Ovary (tissue), 9 donors: ENCODE data around the gene MAP4K4. TPM values are rescaled to one million over a fixed set of nuclear protein-coding genes. Genes with fewer than 3 reads are reported as not detected.

ENCODE experiments used
- DNase-seq, 5 donors: peaks; one replicate each; pipeline ENCODE4 v3.0.0-alpha.2; 2019 to 2020
- H3K27ac ChIP-seq, 2 donors: fragments of 200-600 bp; one replicate each; pipeline versions ENCODE4 v1.5.1 to v1.8.0; 2019 to 2022
- H3K27me3 ChIP-seq: fragments of 200-600 bp; one replicate; pipeline ENCODE4 v1.8.0; 2022
- H3K36me3 ChIP-seq: fragments of 200-600 bp; sonication (generic); one replicate; pipeline ENCODE4 v1.5.1; 2019
- H3K4me1 ChIP-seq: one replicate; pipeline ENCODE4 v1.8.1; 2013; ENCODE audit warnings: mild to moderate bottlenecking, moderate library complexity; ENCODE audit not compliant: insufficient read depth
- H3K4me3 ChIP-seq: fragments of 200-600 bp; sonication (generic); one replicate; pipeline ENCODE4 v1.5.1; 2017
- H3K9me3 ChIP-seq, 2 donors: fragments of 200-600 bp in 1 of 2; sonication (generic) in 1 of 2; one replicate each; pipeline versions ENCODE4 v1.5.1 to v1.8.1; 2013 to 2019; ENCODE audit warnings: mild to moderate bottlenecking in 1 of 2, moderate library complexity in 1 of 2
- EP300 ChIP-seq: sonication (generic); formaldehyde crosslinking; IDR thresholded peaks from one replicate; pipeline ENCODE4 v1.6.1; 2017; ENCODE audit warnings: antibody characterized with exemption
- POLR2A ChIP-seq: fragments of 450-650 bp; IDR thresholded peaks from one replicate; pipeline ENCODE4 v1.6.1; 2017; ENCODE audit warnings: antibody characterized with exemption, mild to moderate bottlenecking, moderate library complexity
- WGBS, 3 donors: extraction: QIAGEN DNeasy Blood & Tissue Kit in 1 of 3; methylation state at CpG; one replicate each; pipeline versions ENCODE4 v1.1.5 to v1.1.7; 2013 to 2017; 5-methylcytosine and 5-hydroxymethylcytosine counted together
- intact Hi-C, 4 donors: fragments of 100-400 bp; cut with DNase I; formaldehyde crosslinking; loops; one replicate each; pipeline versions ENCODE4 v1.11.0 to v1.15.1; 2022 to 2023
- polyA plus RNA-seq, 2 donors: library from polyadenylated mRNA; stranded (reverse); fragments of 200-250 nt in 1 of 2; fragments of 350-450 nt in 1 of 2; fragmentation: Illumina TruSeq in 1 of 2; extraction: RNeasy Lipid Tissue Mini Kit (QIAGEN cat#74804) in 1 of 2; gene quantifications; one replicate each; pipeline ENCODE4 v1.2.3, GENCODE V29; 2013 to 2014
- total RNA-seq, 7 donors: library from RNA; depleted of rRNA in 2 of 7; stranded (reverse); fragments of >200 nt in 2 of 7; fragmentation: NEBNext Ultra II Directional in 3 of 7; extraction: Animal tissue kit (Norgen Biotek cat#: 25700) in 3 of 7; gene quantifications; one replicate each; pipeline versions ENCODE4 v1.1.0 to v1.2.4, GENCODE V29; 2016 to 2023
- TF ChIP-seq, protein P1 (sequence below), 3 donors: fragments of 450-650 bp in 2 of 3; fragments of 200-600 bp in 1 of 3; IDR thresholded peaks; one replicate each; pipeline versions ENCODE4 v1.5.1 to v1.8.0; 2016 to 2022; ENCODE audit warnings: antibody characterized with exemption in 3 of 3, mild to moderate bottlenecking in 1 of 3
- donor health status: DM: no; HTN: no; CAD: no; lungs with moderate emphysema.
- donor health status: DM: no; HTN: no; CAD: no.
- donor health status: Bipolar disorder and iron deficiency.
- donor health status: DM: yes; HTN: yes; CAD: no.
- donor health status: DM: no; HTN: no; CAD: no.
- donor health status: DM: yes; HTN: yes; CAD: no.

MAP4K4 gene
- total and polyA plus RNA-seq, 9 donors: 23.9 to 60.9 (median 49.7) TPM

DNA sequence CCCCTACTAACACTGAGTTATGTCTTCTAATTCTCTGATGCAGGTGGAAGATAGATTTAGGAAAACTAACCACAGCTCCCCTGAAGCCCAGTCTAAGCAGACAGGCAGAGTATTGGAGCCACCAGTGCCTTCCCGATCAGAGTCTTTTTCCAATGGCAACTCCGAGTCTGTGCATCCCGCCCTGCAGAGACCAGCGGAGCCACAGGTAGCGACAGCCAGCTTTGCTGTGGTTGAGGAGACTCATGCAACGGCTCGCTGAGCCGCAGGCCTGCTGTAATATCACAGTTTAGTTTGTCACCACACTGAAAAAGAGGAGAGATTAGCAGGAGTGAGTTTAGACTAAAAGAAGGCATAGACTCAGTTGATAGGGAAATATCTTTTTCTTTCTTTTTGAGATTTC lies 163.3 kb downstream of the MAP4K4 start:
- Histone ChIP-seq H3K27ac (no peak overlapping the region), H3K4me3 (no peak overlapping the region), H3K36me3 (no peaks in the 10 kb centered on the region), H3K4me1 (peaks cover 3% of the 10 kb centered on the region), H3K27me3 (no peaks in the 10 kb centered on the region), H3K9me3 (no peaks in the 10 kb centered on the region)
- intact Hi-C loops: loop anchor here in 1 of 4 donors (10.0 kb wide), 1 partner anchor 144 kb away; no protein-coding TSS in a partner anchor
- TF ChIP-seq, protein P1, sequence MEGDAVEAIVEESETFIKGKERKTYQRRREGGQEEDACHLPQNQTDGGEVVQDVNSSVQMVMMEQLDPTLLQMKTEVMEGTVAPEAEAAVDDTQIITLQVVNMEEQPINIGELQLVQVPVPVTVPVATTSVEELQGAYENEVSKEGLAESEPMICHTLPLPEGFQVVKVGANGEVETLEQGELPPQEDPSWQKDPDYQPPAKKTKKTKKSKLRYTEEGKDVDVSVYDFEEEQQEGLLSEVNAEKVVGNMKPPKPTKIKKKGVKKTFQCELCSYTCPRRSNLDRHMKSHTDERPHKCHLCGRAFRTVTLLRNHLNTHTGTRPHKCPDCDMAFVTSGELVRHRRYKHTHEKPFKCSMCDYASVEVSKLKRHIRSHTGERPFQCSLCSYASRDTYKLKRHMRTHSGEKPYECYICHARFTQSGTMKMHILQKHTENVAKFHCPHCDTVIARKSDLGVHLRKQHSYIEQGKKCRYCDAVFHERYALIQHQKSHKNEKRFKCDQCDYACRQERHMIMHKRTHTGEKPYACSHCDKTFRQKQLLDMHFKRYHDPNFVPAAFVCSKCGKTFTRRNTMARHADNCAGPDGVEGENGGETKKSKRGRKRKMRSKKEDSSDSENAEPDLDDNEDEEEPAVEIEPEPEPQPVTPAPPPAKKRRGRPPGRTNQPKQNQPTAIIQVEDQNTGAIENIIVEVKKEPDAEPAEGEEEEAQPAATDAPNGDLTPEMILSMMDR (IDR thresholded peaks at IDR 0.05): no peak
- no peak for TF ChIP-seq POLR2A
- TF ChIP-seq EP300: no peak
- no peak for DNase-seq
- WGBS, 3 donors: 86 to 95% (median 89%) methylated on average over 8 of the region's 8 CpGs

DNA sequence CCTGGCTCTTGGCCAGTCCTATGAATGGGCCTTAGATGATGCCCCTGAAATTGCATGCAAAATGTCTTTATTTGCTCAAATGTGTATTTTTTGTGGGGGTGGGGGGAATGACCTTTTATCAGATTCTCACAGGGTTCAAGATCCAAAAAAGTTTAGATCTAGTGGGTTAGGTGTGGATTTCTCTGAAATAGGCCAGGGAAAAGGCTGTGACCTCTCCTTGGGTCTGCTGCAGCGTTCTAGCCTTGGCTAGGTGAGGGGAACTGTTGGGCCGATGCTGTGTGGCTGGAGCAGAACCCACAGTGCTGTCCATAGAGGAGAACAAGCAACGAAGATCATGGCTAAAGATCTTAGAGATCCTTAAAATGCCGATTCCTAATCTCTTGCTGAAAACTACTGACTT lies 163.9 kb downstream of the MAP4K4 start:
- Histone ChIP-seq H3K27ac (no peak overlapping the region), H3K9me3 (no peaks in the 10 kb centered on the region), H3K36me3 (no peaks in the 10 kb centered on the region), H3K27me3 (no peaks in the 10 kb centered on the region), H3K4me3 (no peak overlapping the region), H3K4me1 (peaks cover 3% of the 10 kb centered on the region)
- TF ChIP-seq, protein P1 (IDR thresholded peaks at IDR 0.05): no peak
- TF ChIP-seq EP300 (no peak), POLR2A (no peak)
- 91 to 94% (median 92%) methylated on average over 4 of the region's 4 CpGs for WGBS, 3 donors
- intact Hi-C loops: loop anchor here in 1 of 4 donors (10.0 kb wide), 1 partner anchor 143 kb away; no protein-coding TSS in a partner anchor
- no peak for DNase-seq

- 78 to 85% (median 79%) methylated on average over 7 of the region's 7 CpGs for WGBS, 3 donors
- H3K27ac ChIP-seq: no peak overlapping the region
Measured at GRCh38 chr2:101863534-101863933, 166.0 kb downstream of the MAP4K4 start.

GRCh38 chr2:101864426-101864825 lies 166.9 kb downstream of the MAP4K4 start:
- no peaks in the 10 kb centered on the region for H3K27me3 ChIP-seq
- WGBS, 3 donors: 14 to 54% (median 35%) methylated on average over 1 of the region's 1 CpG
- H3K36me3 ChIP-seq: no peaks in the 10 kb centered on the region
- TF ChIP-seq POLR2A: no peak
- TF ChIP-seq EP300: no peak
- TF ChIP-seq, protein P1 (IDR thresholded peaks at IDR 0.05): no peak
- no peak overlapping the region for H3K27ac ChIP-seq
- H3K4me3 ChIP-seq: no peak overlapping the region
- intact Hi-C loops: loop anchor here in 1 of 4 donors (10.0 kb wide), 1 partner anchor 140 kb away; no protein-coding TSS in a partner anchor
- H3K4me1 ChIP-seq: no peaks in the 10 kb centered on the region
- DNase-seq: no peak
- no peaks in the 10 kb centered on the region for H3K9me3 ChIP-seq

More at GRCh38 chr2:101863534-101863933, 166.0 kb downstream of the MAP4K4 start:
- Histone ChIP-seq H3K36me3 (no peaks in the 10 kb centered on the region), H3K9me3 (no peaks in the 10 kb centered on the region), H3K4me1 (no peaks in the 10 kb centered on the region), H3K27me3 (no peaks in the 10 kb centered on the region), H3K4me3 (no peak overlapping the region)
- DNase-seq: no peak
- intact Hi-C loops: loop anchor here in 1 of 4 donors (10.0 kb wide), 1 partner anchor 141 kb away; no protein-coding TSS in a partner anchor
- TF ChIP-seq EP300: no peak
- TF ChIP-seq POLR2A: no peak
- TF ChIP-seq, protein P1 (IDR thresholded peaks at IDR 0.05): no peak
